ENCODE data around the gene MON2. TPM values are rescaled to one million over a fixed set of nuclear protein-coding genes. Genes with fewer than 3 reads are reported as not detected.

Gene MON2
- total RNA-seq, 2 donors from 2014 or later, result 30.3 to 43.3 TPM

DNA sequence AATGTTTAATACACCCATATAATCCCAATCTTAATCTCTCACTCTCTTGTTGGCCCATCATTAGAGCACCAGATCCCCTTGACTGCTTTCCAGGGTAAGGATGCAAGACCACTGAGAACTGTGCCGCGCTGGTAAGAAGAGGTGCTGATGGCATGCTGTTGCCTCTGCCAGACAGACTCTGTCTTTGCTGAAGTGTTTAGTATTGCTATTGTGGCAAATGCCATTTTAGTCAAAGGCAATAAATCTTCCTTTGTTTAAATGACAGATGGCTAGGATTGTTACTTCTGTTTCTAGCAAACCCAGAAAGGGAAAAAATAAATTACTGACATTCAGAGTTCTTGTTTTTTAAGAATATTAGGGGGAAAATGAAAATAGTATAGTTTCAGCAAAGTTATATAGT is 152.3 kb downstream of the MON2 start:
- Mint-ChIP-seq H3K9me3 (peaks cover 3% of the 10 kb centered on the region), H3K4me1 (peaks cover 47% of the 10 kb centered on the region), H3K27me3 (ENCODE audit: insufficient read depth) (no peaks in the 10 kb centered on the region), H3K27ac (peak overlapping the region; percentile 75), H3K36me3 (ENCODE audit: low read depth) (peaks cover 5% of the 10 kb centered on the region), H3K4me3 (no peak overlapping the region)
- Histone ChIP-seq H3K36me3 (ENCODE audit: control insufficient read depth, insufficient read depth, low read length) (peaks cover 11% of the 10 kb centered on the region), H3K9ac (ENCODE audit: extremely low read depth, low read length, poor library complexity, severe bottlenecking) (no peak overlapping the region), H3K4me3 (ENCODE audit: low read length) (no peak overlapping the region), H3K4me1 (ENCODE audit: control insufficient read depth, insufficient read depth, low read length) (peaks cover 29% of the 10 kb centered on the region), H3K27ac (ENCODE audit: low read depth, low read length) (peak overlapping the region; percentile 12), H3K27me3 (ENCODE audit: control insufficient read depth, insufficient read depth, low read length, poor library complexity, severe bottlenecking) (no peaks in the 10 kb centered on the region), H3K9me3 (ENCODE audit: control insufficient read depth, low read length) (no peaks in the 10 kb centered on the region)
- TF ChIP-seq, protein P1, sequence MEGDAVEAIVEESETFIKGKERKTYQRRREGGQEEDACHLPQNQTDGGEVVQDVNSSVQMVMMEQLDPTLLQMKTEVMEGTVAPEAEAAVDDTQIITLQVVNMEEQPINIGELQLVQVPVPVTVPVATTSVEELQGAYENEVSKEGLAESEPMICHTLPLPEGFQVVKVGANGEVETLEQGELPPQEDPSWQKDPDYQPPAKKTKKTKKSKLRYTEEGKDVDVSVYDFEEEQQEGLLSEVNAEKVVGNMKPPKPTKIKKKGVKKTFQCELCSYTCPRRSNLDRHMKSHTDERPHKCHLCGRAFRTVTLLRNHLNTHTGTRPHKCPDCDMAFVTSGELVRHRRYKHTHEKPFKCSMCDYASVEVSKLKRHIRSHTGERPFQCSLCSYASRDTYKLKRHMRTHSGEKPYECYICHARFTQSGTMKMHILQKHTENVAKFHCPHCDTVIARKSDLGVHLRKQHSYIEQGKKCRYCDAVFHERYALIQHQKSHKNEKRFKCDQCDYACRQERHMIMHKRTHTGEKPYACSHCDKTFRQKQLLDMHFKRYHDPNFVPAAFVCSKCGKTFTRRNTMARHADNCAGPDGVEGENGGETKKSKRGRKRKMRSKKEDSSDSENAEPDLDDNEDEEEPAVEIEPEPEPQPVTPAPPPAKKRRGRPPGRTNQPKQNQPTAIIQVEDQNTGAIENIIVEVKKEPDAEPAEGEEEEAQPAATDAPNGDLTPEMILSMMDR (conservative IDR thresholded peaks at IDR 0.05), result no peak
- WGBS, 2 experiments (ENCODE audit: insufficient coverage in 1 of 2, insufficient read length in 1 of 2), result 92 to 100% methylated on average over 2 of the region's 2 CpGs
- DNase-seq, result no peak

DNA sequence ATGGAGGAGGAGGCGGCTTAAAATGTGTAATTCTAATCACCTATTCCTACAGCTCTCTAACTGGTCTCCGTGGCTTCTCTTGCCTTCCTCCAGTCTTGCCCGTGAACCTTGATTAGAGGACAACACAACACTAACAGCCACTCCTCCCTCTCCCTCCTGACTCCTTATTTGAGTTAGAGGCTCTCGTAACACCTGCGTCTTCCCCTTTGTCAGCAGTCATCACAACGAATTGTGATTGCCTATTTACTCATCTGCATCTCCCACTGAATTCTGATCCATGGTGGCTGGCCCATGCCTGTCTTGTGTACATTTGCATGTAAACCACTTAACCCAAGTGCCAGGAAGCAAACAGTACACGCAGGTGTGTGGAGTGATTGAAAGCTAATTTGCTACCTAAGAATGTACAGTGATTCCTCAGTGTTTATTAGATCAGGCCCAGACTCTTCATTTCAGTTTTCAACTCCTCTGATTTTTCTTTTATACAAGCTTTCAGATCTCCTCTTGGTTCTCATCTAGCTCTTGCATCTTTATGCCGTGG is 154.5 kb downstream of the MON2 start:
- Histone ChIP-seq H3K9ac (ENCODE audit: extremely low read depth, low read length, poor library complexity, severe bottlenecking) (no peak overlapping the region), H3K36me3 (ENCODE audit: control insufficient read depth, insufficient read depth, low read length) (peaks cover under 1% of the 10 kb centered on the region), H3K4me3 (ENCODE audit: low read length) (no peak overlapping the region), H3K27ac (ENCODE audit: low read depth, low read length) (no peak overlapping the region), H3K4me1 (ENCODE audit: control insufficient read depth, insufficient read depth, low read length) (peaks cover 36% of the 10 kb centered on the region), H3K27me3 (ENCODE audit: control insufficient read depth, insufficient read depth, low read length, poor library complexity, severe bottlenecking) (no peaks in the 10 kb centered on the region), H3K9me3 (ENCODE audit: control insufficient read depth, low read length) (no peaks in the 10 kb centered on the region)
- Mint-ChIP-seq H3K27me3 (ENCODE audit: insufficient read depth) (no peaks in the 10 kb centered on the region), H3K36me3 (ENCODE audit: low read depth) (peaks cover 5% of the 10 kb centered on the region), H3K4me3 (no peak overlapping the region), H3K4me1 (peaks cover 59% of the 10 kb centered on the region), H3K9me3 (peaks cover 3% of the 10 kb centered on the region), H3K27ac (peak overlapping the region; percentile 1)
- DNase-seq, result peak; percentile 67
- 74% methylated on average over 6 to 8 of the region's 8 CpGs for WGBS, 2 experiments (ENCODE audit: insufficient coverage in 1 of 2, insufficient read length in 1 of 2)
- TF ChIP-seq, protein P1 (conservative IDR thresholded peaks at IDR 0.05), result no peak

DNA sequence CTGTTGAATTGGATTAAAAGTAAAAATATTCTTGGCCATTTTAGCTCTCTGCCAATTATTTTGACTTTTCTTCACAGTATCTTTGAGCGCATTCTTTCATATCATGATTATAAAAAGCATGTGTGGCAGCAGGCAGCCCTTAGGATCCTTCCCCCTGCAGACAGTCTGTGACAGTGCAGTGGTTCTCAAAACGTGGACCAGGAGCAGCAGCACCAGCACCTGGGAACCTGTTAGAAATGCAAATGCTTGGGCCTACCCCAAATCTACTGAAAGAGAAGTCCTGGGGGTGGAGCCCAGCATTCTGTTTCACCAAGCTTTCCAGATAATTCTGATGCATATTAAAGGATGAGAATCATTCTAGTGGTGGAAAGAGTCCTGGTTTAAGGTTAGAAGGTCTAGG is 155.6 kb downstream of the MON2 start:
- H3K9me3 Mint-ChIP-seq, result peaks cover 3% of the 10 kb centered on the region
- no peak overlapping the region for H3K9ac ChIP-seq (ENCODE audit: extremely low read depth, low read length, poor library complexity, severe bottlenecking)
- H3K27me3 Mint-ChIP-seq (ENCODE audit: insufficient read depth), result no peaks in the 10 kb centered on the region
- no peak overlapping the region for H3K27ac ChIP-seq (ENCODE audit: low read depth, low read length)
- 75 to 100% methylated on average over 1 to 2 of the region's 2 CpGs for WGBS, 2 experiments (ENCODE audit: insufficient coverage in 1 of 2, insufficient read length in 1 of 2)
- no peaks in the 10 kb centered on the region for H3K27me3 ChIP-seq (ENCODE audit: control insufficient read depth, insufficient read depth, low read length, poor library complexity, severe bottlenecking)
- no peaks in the 10 kb centered on the region for H3K36me3 ChIP-seq (ENCODE audit: control insufficient read depth, insufficient read depth, low read length)
- peak; percentile 69 for DNase-seq
- no peak overlapping the region for H3K27ac Mint-ChIP-seq
- H3K4me1 Mint-ChIP-seq, result peaks cover 63% of the 10 kb centered on the region
- H3K4me3 ChIP-seq (ENCODE audit: low read length), result no peak overlapping the region
- H3K4me1 ChIP-seq (ENCODE audit: control insufficient read depth, insufficient read depth, low read length), result peaks cover 36% of the 10 kb centered on the region
- TF ChIP-seq, protein P1 (conservative IDR thresholded peaks at IDR 0.05), result peak; percentile 42
- no peaks in the 10 kb centered on the region for H3K9me3 ChIP-seq (ENCODE audit: control insufficient read depth, low read length)
- H3K4me3 Mint-ChIP-seq, result no peak overlapping the region
- peaks cover 3% of the 10 kb centered on the region for H3K36me3 Mint-ChIP-seq (ENCODE audit: low read depth)

Measured in endodermal cell (in vitro differentiated cells).